ENCODE measurements around the gene FASN. TPM values are rescaled to one million over a fixed set of nuclear protein-coding genes. Genes with fewer than 3 reads are reported as not detected.

The FASN gene
- total and polyA plus RNA-seq, 2 of the 4 experiments (the other 2 are of a cell fraction): 12.4 to 56.0 TPM

- Histone ChIP-seq H3K79me1 (ENCODE audit: low read depth in 1 of 2, low read length in 2 of 2) (peaks cover 16 to 40% of the 10 kb centered on the region in 2 experiments), H2AFZ (replicated peaks; ENCODE audit: low read length, poor library complexity) (no peak overlapping the region), H2BK15ac (ENCODE audit: low read depth, low read length) (no peak overlapping the region), H4K20me1 (ENCODE audit: insufficient read depth, low read length) (peaks cover 4% of the 10 kb centered on the region), H3K4me1 (ENCODE audit: control insufficient read depth, insufficient read depth, low read length) (peaks cover 18% of the 10 kb centered on the region), H2BK120ac (ENCODE audit: low read depth, low read length) (no peak overlapping the region), H3K27ac (ENCODE audit: insufficient read depth, low read length) (no peak overlapping the region), H3K9me3 (ENCODE audit: control insufficient read depth, insufficient read depth, low read length) (no peaks in the 10 kb centered on the region), H3K9me1 (ENCODE audit: insufficient read depth, low read length) (peaks cover 5% of the 10 kb centered on the region), H3K27me3 (ENCODE audit: control insufficient read depth, insufficient read depth, low read length) (no peaks in the 10 kb centered on the region), H2AK9ac (replicated peaks; ENCODE audit: low read depth, low read length, poor library complexity) (no peak overlapping the region), H4K8ac (ENCODE audit: low read depth in 2 of 2, low read length in 2 of 2) (no peak overlapping the region), H2BK20ac (ENCODE audit: low read depth, low read length) (no peak overlapping the region), H2BK5ac (ENCODE audit: low read depth, low read length, poor library complexity, severe bottlenecking) (no peak overlapping the region), H3K23ac (ENCODE audit: low read depth, low read length) (no peak overlapping the region), H3K18ac (ENCODE audit: low read depth, low read length) (no peak overlapping the region), H3K36me3 (ENCODE audit: control insufficient read depth, insufficient read depth, low read length) (peaks cover 56% of the 10 kb centered on the region), H3K9ac (ENCODE audit: low read depth, low read length) (no peak overlapping the region), H3K14ac (replicated peaks; ENCODE audit: low read depth, low read length) (no peak overlapping the region), H4K91ac (ENCODE audit: insufficient read depth, low read depth, low read length) (no peak overlapping the region), H2AK5ac (ENCODE audit: low read depth, low read length) (no peak overlapping the region), H3K4me2 (ENCODE audit: low read depth, low read length) (no peak overlapping the region), H3K4me3 (ENCODE audit: insufficient read depth, low read depth, low read length) (no peak overlapping the region), H3K56ac (ENCODE audit: extremely low read depth, insufficient read depth, low read length) (no peak overlapping the region), H3K4ac (ENCODE audit: low read depth, low read length) (no peak overlapping the region), H4K5ac (ENCODE audit: low read depth, low read length) (no peak overlapping the region)
- ATAC-seq (ENCODE audit: low read depth) (no peak), DNase-seq (no peak)
- no TSS peak for BruUV-seq (replicated peaks)
- CTCF ChIA-PET: no interaction called here
- 95% methylated on average over 23 of the region's 38 CpGs; no CpG with 5 or more reads in 1 of the 2 experiments for WGBS, 2 experiments (ENCODE audit: extremely low coverage in 2 of 2, insufficient read length in 1 of 2)
- dilution Hi-C loops (cut with HindIII; ENCODE audit: low sequenced_read_pairs, unreplicated experiment) (no loop called here), intact Hi-C loops (cut with micrococcal nuclease) (no loop called here), in situ Hi-C loops (cut with MboI; ENCODE audit: low sequenced_read_pairs) (no loop called here)
- POLR2A ChIA-PET (ENCODE audit: unreplicated experiment): no interaction called here
- TF ChIP-seq MAZ (IDR thresholded peaks at IDR 0.05; ENCODE audit: borderline replicate concordance, low read depth, low read length): no peak
- no peak for TF ChIP-seq CEBPB (IDR thresholded peaks at IDR 0.05; ENCODE audit: low read depth, low read length)
- TF ChIP-seq USF2 (IDR thresholded peaks at IDR 0.05; ENCODE audit: low read depth, low read length): no peak
- no peak for TF ChIP-seq CHD1 (IDR thresholded peaks at IDR 0.05; ENCODE audit: low read depth, low read length)
- no peak for TF ChIP-seq FOS (IDR thresholded peaks at IDR 0.05; ENCODE audit: low read depth, low read length)
- TF ChIP-seq POLR2A (IDR thresholded peaks at IDR 0.05; ENCODE audit: low read depth, low read length): no peak
- no peak for TF ChIP-seq SMC3 (IDR thresholded peaks at IDR 0.05; ENCODE audit: low read depth, low read length)
- no peak for TF ChIP-seq RAD21 (IDR thresholded peaks at IDR 0.05; ENCODE audit: low read length)
- no peak for TF ChIP-seq RFX5 (IDR thresholded peaks at IDR 0.05; ENCODE audit: low read depth, low read length)
- no peak for TF ChIP-seq NFE2L2 (IDR thresholded peaks at IDR 0.05; ENCODE audit: low read depth, low read length)
- no peak for TF ChIP-seq RCOR1 (IDR thresholded peaks at IDR 0.05; ENCODE audit: insufficient replicate concordance, low read length)
- TF ChIP-seq MAFK (IDR thresholded peaks at IDR 0.05; ENCODE audit: low read depth, low read length): no peak
- no peak for TF ChIP-seq ELK1 (IDR thresholded peaks at IDR 0.05; ENCODE audit: borderline replicate concordance, low read depth, low read length)
- TF ChIP-seq BHLHE40 (IDR thresholded peaks at IDR 0.05; ENCODE audit: low read depth, low read length): no peak
- TF ChIP-seq CTCF (conservative IDR thresholded peaks at IDR 0.05; ENCODE audit: low read depth, low read length): no peak
Measured at GRCh38 chr17:82054351-82055022, 43.5 kb downstream of the FASN start.
